GM12878 (cell line): ENCODE measurements around the gene ERC1. TPM values are rescaled to one million over a fixed set of nuclear protein-coding genes. Genes with fewer than 3 reads are reported as not detected.

Experiments used
- ATAC-seq: fragments of 200-7000 bp; cut with Tn5 transposase; 3 replicates; pipeline ENCODE4 v1.9.1; 2020; ENCODE audit warnings: mild to moderate bottlenecking, moderate library complexity
- BruUV-seq: library from RNA; stranded (reverse); fragments of 400-500 nt; replicated peaks from 2 replicates; lab custom pipeline; 2021; lab: Mats Ljungman, UMichigan
- CTCF ChIA-PET: fragments of 300-600 bp; sonication (Branson Sonifier 250); formaldehyde crosslinking; extraction: SDS; loops from one replicate; lab custom pipeline; 2021; ENCODE audit warnings: inconsistent platforms; lab: Yijun Ruan, JAX
- POLR2A ChIA-PET: fragments of 350-600 bp; formaldehyde crosslinking; extraction: SDS; loops from one replicate; lab custom pipeline; 2021; ENCODE audit warnings: inconsistent platforms; lab: Charles Lee
- RAD21 ChIA-PET: fragments of 300-600 bp; sonication (Branson Sonifier 250); formaldehyde crosslinking; loops from one replicate; lab custom pipeline; 2023; ENCODE audit warnings: antibody characterized with exemption; ENCODE audit not compliant: unreplicated experiment; lab: Charles Lee
- SMC1A ChIA-PET: fragments of 300-600 bp; sonication (Branson Sonifier 250); formaldehyde crosslinking; loops from one replicate; lab custom pipeline; 2023; ENCODE audit not compliant: unreplicated experiment, uncharacterized antibody; lab: Charles Lee
- DNase-seq: peaks from one replicate; pipeline ENCODE4 v3.0.0-alpha.2; 2011; ENCODE audit warnings: low read depth, low spot score
- FAIRE-seq: peaks from 3 replicates; lab custom pipeline; 2011; peaks lifted over from hg19 to GRCh38; lab: Jason Lieb, UNC
- H2AFZ ChIP-seq: 2 replicates; pipeline ENCODE4 v1.6.0; 2011; ENCODE audit warnings: low read depth, low read length, control low read depth; ENCODE audit not compliant: control insufficient read depth
- H3K27ac ChIP-seq: 2 replicates; pipeline ENCODE4 v1.5.1; 2011; ENCODE audit warnings: control low read depth; ENCODE audit not compliant: control insufficient read depth, insufficient read depth
- H3K27me3 ChIP-seq, 2 experiments: replicated peaks in 1 of 2; 2 replicates each; pipeline versions ENCODE4 v1.6.0 to v1.6.1; 2011; ENCODE audit warnings: low read length in 1 of 2; ENCODE audit not compliant: control insufficient read depth in 2 of 2, insufficient read depth in 2 of 2
- H3K36me3 ChIP-seq, 2 experiments: 2 replicates each; pipeline ENCODE4 v1.5.1; 2011; ENCODE audit warnings: low read length in 1 of 2; ENCODE audit not compliant: control insufficient read depth in 2 of 2, insufficient read depth in 2 of 2
- H3K4me1 ChIP-seq: 2 replicates; pipeline ENCODE4 v1.6.1; 2011; ENCODE audit warnings: mild to moderate bottlenecking, low read length, moderate library complexity, mixed read lengths; ENCODE audit not compliant: control insufficient read depth, insufficient read depth
- H3K4me2 ChIP-seq: 2 replicates; pipeline ENCODE4 v1.6.0; 2011; ENCODE audit warnings: control low read depth; ENCODE audit not compliant: control insufficient read depth, insufficient read depth
- H3K4me3 ChIP-seq: fragments of 200-600 bp; sonication (generic); 2 replicates; pipeline ENCODE4 v1.5.1; 2016
- H3K79me2 ChIP-seq: 2 replicates; pipeline ENCODE4 v1.6.0; 2011; ENCODE audit warnings: low read length; ENCODE audit not compliant: control insufficient read depth, insufficient read depth
- H3K9ac ChIP-seq: 2 replicates; pipeline ENCODE4 v1.8.0; 2011; ENCODE audit warnings: low read length, control low read depth, mixed read lengths; ENCODE audit not compliant: control insufficient read depth, insufficient read depth
- H3K9me3 ChIP-seq: replicated peaks from 3 replicates; pipeline ENCODE4 v1.5.1; 2011; ENCODE audit warnings: mild to moderate bottlenecking, low read length; ENCODE audit not compliant: control insufficient read depth, insufficient read depth
- H4K20me1 ChIP-seq: 2 replicates; pipeline ENCODE4 v1.6.0; 2011; ENCODE audit not compliant: control insufficient read depth, insufficient read depth
- CBX5 ChIP-seq: sonication (generic); IDR thresholded peaks from 2 replicates; pipeline ENCODE4 v1.6.1; 2016; ENCODE audit warnings: low read depth, moderate library complexity, mild to moderate bottlenecking, inconsistent platforms
- EGR1 ChIP-seq, 2 experiments: IDR thresholded peaks; 1 replicate in 1 of 2; 2 replicates in 1 of 2; pipeline ENCODE4 v1.6.1; 2011 to 2012; ENCODE audit warnings: low read depth in 2 of 2, low read length in 2 of 2, borderline replicate concordance in 1 of 2, mild to moderate bottlenecking in 1 of 2, moderate library complexity in 1 of 2
- GABPA ChIP-seq: IDR thresholded peaks from 2 replicates; pipeline ENCODE4 v1.6.1; 2014; ENCODE audit warnings: antibody characterized with exemption, low read depth, mild to moderate bottlenecking, inconsistent platforms
- HDAC2 ChIP-seq: fragments of 200-600 bp; sonication (generic); IDR thresholded peaks from 2 replicates; pipeline ENCODE4 v1.6.1; 2017
- IRF4 ChIP-seq: IDR thresholded peaks from 2 replicates; pipeline ENCODE4 v1.6.1; 2011; ENCODE audit warnings: low read depth, low read length
- MYC ChIP-seq: IDR thresholded peaks from 2 replicates; pipeline ENCODE4 v1.6.1; 2011; ENCODE audit warnings: mild to moderate bottlenecking, low read length, moderate library complexity, inconsistent platforms; ENCODE audit not compliant: insufficient read depth, insufficient replicate concordance, insufficient read length, severe bottlenecking
- TAF1 ChIP-seq: IDR thresholded peaks from 2 replicates; pipeline ENCODE4 v1.6.1; 2011; ENCODE audit warnings: mild to moderate bottlenecking, low read depth, low read length, borderline replicate concordance
- TARDBP ChIP-seq: IDR thresholded peaks from 2 replicates; pipeline ENCODE4 v1.6.1; 2016; ENCODE audit warnings: borderline replicate concordance
- TCF12 ChIP-seq: IDR thresholded peaks from 2 replicates; pipeline ENCODE4 v1.6.1; 2011; ENCODE audit warnings: low read depth, mild to moderate bottlenecking, low read length
- YBX1 ChIP-seq: fragments of 450-650 bp; IDR thresholded peaks from 2 replicates; pipeline ENCODE4 v1.6.1; 2016; ENCODE audit warnings: antibody characterized with exemption
- ZNF207 ChIP-seq: fragments of 450-650 bp; IDR thresholded peaks from 2 replicates; pipeline ENCODE4 v1.6.1; 2014; ENCODE audit warnings: antibody characterized with exemption, mild to moderate bottlenecking, borderline replicate concordance
- WGBS: methylation state at CpG from one replicate; pipeline ENCODE4 v1.1.6; 2016; ENCODE audit warnings: low lambda C conversion rate; ENCODE audit not compliant: insufficient replicate concordance, insufficient coverage; ENCODE audit errors: missing lambda C conversion rate; 5-methylcytosine and 5-hydroxymethylcytosine counted together
- in situ Hi-C: fragments of 300-500 bp; cut with MboI; formaldehyde crosslinking; loops from 9 replicates; pipeline ENCODE4 v1.14.3; 2018; ENCODE audit warnings: mixed read lengths
- intact Hi-C: fragments of 100-400 bp; cut with micrococcal nuclease; formaldehyde crosslinking; loops from one replicate; pipeline ENCODE4 v1.14.2; 2022; ENCODE audit not compliant: unreplicated experiment
- polyA plus RNA-seq, 11 experiments: library from polyadenylated mRNA; depleted of rRNA in 4 of 11; unstranded in 6 of 11; stranded (reverse) in 5 of 11; fragments of >200 nt; fragmentation: Nextera tagmentation in 4 of 11; fragmentation: Illumina TruSeq in 1 of 11; extraction: Ambion mirVana in 4 of 11; extraction: Trizol in 1 of 11; gene quantifications; 1 replicate in 1 of 11; 2 replicates in 10 of 11; pipeline versions ENCODE4 v1.2.1 to v1.2.3, GENCODE V29; 2011 to 2016; ENCODE audit warnings: inconsistent platforms in 2 of 11, missing spikeins in 2 of 11, low read depth in 1 of 11
- total RNA-seq, 4 experiments: library from RNA; depleted of rRNA in 3 of 4; stranded (reverse); fragments of >200 nt in 3 of 4; fragmentation: Illumina TruSeq in 1 of 4; extraction: Trizol in 1 of 4; gene quantifications; 2 replicates each; pipeline versions ENCODE4 v1.2.1 to v1.2.3, GENCODE V29; 2013 to 2021
- TF ChIP-seq, protein P1 (sequence below): IDR thresholded peaks from 2 replicates; pipeline ENCODE4 v1.6.1; 2011; ENCODE audit warnings: borderline replicate concordance, low read depth, mild to moderate bottlenecking, moderate library complexity, low read length; ENCODE audit not compliant: insufficient read depth, poor library complexity, severe bottlenecking
- TF ChIP-seq, protein P2 (sequence below): fragments of 450-650 bp; IDR thresholded peaks from 2 replicates; pipeline ENCODE4 v1.6.1; 2018; ENCODE audit warnings: borderline replicate concordance, mild to moderate bottlenecking; ENCODE audit not compliant: partially characterized antibody

The ERC1 gene
- total and polyA plus RNA-seq, 10 of the 15 experiments (the other 5 are each of a cell fraction or from before 2014, with no cell fraction given): 0.75 to 8.0 (median 5.0) TPM

DNA sequence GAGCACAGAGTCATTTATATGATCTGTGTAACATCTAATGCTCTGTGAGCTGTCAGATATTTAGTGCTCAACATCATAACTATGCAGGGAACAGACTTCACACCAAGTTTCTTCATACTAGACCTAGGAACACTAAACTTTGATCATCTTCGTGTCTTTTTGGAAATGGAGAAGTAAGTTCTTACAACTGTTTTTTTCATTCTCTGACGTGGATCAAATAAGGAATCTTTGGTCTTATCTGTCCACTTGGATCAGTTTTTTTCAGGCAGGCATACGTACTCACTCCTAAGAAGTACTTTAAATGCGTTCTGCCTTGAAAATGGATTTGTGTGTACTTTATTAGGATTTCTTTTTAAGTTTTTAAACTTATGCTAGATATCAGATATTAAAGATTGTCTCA, 412.4 kb downstream of the ERC1 start:
- CTCF ChIA-PET: interaction anchor here (0.7 to 1.9 kb wide), 2 partner anchors 279 to 285 kb away, joined by 3 to 7 read pairs; no protein-coding TSS in a partner anchor
- no peak for ATAC-seq

More for the DNA sequence above, 412.4 kb downstream of the ERC1 start:
- H3K36me3 ChIP-seq: no peaks in the 10 kb centered on the region
- intact Hi-C loops: no loop called here
- 50% methylated on average over 4 of the region's 4 CpGs for WGBS
- no peak overlapping the region for H3K27ac ChIP-seq
- no peak overlapping the region for H3K4me3 ChIP-seq
- DNase-seq (no peak), FAIRE-seq (no peak)
- ChIA-PET POLR2A (no interaction called here), RAD21 (interaction anchor here (0.9 kb wide), 1 partner anchor 286 kb away, joined by 3 read pairs; no protein-coding TSS in a partner anchor), SMC1A (interaction anchor here (1.3 to 2.3 kb wide), 2 partner anchors 9 to 134 kb away, joined by 3 to 6 read pairs; no protein-coding TSS in a partner anchor)
- H4K20me1 ChIP-seq: no peaks in the 10 kb centered on the region
- no peaks in the 10 kb centered on the region for H3K9me3 ChIP-seq
- H3K9ac ChIP-seq: no peak overlapping the region
- no peaks in the 10 kb centered on the region for H3K4me1 ChIP-seq
- in situ Hi-C loops: no loop called here
- BruUV-seq: no TSS peak
- TF ChIP-seq HDAC2 (no peak), MYC (no peak), ZNF207 (no peak), TAF1 (no peak), TCF12 (no peak), IRF4 (no peak), YBX1 (no peak), CBX5 (no peak), EGR1 (IDR thresholded peaks at IDR 0.05; ENCODE audit: borderline replicate concordance in 1 of 2, low read depth in 2 of 2, low read length in 2 of 2) (no peak), GABPA (no peak), TARDBP (no peak)
- TF ChIP-seq, protein P1, sequence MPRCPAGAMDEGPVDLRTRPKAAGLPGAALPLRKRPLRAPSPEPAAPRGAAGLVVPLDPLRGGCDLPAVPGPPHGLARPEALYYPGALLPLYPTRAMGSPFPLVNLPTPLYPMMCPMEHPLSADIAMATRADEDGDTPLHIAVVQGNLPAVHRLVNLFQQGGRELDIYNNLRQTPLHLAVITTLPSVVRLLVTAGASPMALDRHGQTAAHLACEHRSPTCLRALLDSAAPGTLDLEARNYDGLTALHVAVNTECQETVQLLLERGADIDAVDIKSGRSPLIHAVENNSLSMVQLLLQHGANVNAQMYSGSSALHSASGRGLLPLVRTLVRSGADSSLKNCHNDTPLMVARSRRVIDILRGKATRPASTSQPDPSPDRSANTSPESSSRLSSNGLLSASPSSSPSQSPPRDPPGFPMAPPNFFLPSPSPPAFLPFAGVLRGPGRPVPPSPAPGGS: no peak
- TF ChIP-seq, protein P2, sequence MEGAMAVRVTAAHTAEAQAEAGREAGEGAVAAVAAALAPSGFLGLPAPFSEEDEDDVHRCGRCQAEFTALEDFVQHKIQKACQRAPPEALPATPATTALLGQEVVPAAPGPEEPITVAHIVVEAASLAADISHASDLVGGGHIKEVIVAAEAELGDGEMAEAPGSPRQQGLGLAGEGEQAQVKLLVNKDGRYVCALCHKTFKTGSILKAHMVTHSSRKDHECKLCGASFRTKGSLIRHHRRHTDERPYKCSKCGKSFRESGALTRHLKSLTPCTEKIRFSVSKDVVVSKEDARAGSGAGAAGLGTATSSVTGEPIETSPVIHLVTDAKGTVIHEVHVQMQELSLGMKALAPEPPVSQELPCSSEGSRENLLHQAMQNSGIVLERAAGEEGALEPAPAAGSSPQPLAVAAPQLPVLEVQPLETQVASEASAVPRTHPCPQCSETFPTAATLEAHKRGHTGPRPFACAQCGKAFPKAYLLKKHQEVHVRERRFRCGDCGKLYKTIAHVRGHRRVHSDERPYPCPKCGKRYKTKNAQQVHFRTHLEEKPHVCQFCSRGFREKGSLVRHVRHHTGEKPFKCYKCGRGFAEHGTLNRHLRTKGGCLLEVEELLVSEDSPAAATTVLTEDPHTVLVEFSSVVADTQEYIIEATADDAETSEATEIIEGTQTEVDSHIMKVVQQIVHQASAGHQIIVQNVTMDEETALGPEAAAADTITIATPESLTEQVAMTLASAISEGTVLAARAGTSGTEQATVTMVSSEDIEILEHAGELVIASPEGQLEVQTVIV: no peak
- no peaks in the 10 kb centered on the region for H3K27me3 ChIP-seq
- H3K4me2 ChIP-seq: no peak overlapping the region
- H3K79me2 ChIP-seq: no peaks in the 10 kb centered on the region
- no peak overlapping the region for H2AFZ ChIP-seq
